ENCODE measurements around the gene FBXO38.
A peak's percentile ranks its signal among the peaks of the same experiment; 100 is the strongest.

FBXO38 gene

DNA sequence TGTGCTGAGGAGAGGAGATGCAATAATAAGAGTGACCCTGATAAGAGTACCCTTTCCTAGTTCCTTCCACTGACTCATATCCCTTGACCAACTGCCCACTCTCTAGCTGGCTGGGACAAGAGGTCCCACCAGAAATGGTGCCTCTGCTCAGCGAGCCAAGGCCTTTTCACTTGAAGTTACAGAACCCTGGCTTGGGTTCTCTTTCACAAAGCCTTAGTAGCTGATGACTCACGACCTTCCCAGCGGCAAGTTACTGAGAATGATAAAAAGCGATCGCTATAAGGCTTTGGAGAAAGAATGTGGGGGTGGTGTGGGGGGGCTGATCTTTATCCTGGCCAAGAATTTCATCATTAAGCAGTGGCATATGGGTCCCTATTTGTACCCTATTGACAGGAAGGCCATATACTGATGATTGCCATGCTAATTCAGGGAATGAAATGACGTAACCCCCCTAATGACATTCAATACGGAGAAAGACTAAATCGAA is 90.3 kb downstream of the FBXO38 start:
- no peak for DNase-seq (ENCODE audit: low read depth)

DNA sequence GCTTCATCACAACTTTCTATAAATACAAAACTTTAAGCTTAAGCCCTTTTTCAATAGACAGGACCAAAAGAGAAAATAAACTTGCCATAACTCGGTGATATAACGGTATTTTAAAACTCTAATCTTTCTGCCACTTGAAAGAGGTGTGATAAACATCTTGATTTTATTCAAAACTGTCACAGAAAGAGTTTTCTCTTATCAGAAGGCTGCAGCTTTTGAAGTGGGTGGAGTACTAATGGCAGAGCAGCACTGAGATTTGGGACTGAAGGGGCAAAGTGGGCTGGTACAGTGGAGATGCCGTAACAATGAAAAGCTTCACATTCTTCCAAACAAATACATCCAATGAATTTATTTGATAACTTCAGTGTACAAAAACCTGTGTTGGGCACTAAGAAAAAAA is 92.5 kb downstream of the FBXO38 start:
- DNase-seq (ENCODE audit: low read depth) = no peak

DNA sequence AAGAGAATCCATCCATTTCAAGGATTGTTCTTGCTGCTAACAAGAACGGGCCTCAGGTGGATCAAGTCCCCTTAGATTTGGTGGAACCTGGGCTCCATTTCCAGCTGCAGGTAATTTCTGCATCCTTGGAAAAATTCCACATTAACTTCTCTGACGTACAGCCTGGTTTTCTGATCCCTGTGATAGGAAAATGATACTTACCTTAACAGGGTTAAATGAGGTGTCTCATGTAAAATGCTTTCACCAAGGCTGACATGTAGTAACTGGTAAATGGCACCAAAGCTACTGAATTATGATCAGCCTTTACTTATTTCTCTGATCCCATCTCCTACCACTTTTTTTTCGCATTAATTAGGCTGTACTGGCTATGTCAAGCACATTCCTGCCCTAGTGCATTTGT is 93.7 kb downstream of the FBXO38 start:
- no peak for DNase-seq (ENCODE audit: low read depth)

DNA sequence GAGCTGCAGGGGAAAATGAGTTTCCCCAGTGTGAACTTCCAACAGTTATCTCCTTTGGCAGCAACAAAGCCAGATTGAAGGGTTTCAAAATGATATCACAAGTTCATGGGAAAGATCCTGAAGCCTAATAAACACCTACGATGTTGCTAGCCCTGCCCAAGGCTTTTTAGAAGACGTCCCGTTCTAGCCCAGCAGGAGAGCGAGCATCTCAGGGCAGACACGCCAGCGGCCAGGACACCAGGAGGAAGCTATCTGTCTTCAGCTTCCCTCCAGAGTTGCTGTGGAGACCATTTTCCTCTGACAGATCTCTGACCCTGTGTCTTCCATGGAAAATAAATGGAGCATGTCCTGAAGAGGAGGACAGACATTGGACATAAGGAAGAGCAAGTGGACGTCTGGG is 98.4 kb downstream of the FBXO38 start:
- DNase-seq (ENCODE audit: low read depth) = no peak

DNA sequence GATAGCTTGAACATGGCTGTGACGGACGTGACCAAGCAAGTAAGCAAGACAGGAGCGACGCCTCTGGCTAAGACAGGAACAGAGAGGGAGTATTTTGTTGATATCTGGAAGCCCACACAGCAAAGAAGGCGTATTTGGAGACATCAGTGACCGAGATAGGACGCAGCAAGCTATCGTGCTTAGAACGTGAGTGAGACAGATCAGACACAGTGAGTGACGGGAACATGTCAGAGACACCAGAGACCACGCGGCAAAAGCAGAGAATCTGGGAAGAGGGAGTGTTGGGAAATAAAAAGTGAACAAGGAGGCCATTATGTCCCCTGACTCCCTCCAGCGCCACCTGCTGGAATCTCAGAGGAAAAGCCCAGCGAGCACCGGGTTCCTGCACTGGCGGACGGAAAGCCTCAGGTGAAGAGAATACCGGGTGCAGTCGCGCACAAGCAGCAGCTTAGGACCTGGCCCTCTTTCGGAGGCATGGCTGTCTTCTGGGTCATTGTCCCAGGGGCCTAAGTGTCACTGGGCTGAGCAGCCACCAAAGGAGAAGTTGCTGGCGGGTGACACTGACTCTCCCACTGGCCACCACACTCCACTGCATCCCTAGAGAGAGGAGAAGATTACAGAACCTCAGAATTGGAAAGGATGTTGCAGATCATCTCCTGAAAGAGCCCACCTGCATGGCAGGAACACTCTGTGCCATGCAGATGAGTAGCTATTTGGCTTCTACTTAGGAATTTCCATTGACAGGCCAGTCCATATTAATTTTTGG is 99.1 kb downstream of the FBXO38 start:
- DNase-seq (ENCODE audit: low read depth) = peak; percentile 55

DNA sequence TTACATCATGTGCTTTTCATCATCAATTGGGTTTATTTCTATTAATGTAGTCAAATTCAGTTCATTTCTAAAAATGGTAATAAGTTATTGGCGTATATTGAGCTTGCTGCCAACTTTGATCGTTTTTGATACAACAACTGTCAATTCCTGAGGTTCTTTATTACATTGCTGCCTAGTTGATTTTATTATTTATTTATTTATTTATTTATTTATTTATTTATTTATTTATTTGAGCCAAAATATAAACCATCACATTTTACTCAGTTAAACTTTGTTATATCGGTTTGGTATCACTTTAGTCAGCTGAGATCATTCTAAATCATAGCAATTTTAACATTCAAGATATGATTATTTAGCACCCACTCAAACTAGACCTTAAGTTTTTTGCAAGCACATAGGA is 100.0 kb downstream of the FBXO38 start:
- DNase-seq (ENCODE audit: low read depth) = no peak

DNA sequence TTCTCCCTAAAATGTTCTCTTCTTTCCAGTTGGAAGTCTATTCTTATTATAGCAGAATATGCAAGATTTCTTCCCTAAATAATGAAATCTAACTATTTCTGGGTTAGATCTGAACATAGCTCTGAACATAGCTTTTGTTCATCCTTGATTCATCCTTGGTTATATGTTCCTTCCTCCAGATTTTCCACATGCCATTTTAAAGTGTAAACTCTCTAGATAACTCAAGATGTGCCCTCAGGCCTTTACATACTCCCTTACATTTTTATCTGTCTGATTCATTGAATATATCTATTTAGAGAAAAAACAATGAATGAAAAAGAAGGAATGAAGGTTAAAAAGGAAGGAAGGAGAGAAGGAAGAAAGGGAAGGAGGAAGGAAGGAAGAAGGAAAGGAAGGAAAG is 100.9 kb downstream of the FBXO38 start:
- DNase-seq (ENCODE audit: low read depth) = no peak

DNA sequence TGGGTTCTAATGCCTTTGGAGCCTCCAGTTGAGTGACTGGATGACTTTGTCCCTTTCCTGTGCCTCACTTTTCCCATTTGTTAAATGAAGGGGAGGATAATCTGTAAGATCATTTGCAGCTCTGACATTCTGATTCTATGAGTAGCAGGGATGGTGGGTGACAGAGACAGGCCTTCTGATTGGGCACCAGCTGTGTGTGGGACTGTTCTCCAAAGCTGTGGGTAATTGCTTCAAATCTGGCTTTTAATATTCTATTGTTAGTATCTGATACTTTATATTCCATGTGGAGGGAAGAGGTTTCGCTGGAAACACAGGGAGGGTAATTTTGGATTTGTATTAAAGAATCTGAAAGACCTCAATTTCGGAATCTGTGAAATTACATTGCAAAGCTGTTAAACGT is 102.7 kb downstream of the FBXO38 start:
- DNase-seq (ENCODE audit: low read depth) = no peak

DNA sequence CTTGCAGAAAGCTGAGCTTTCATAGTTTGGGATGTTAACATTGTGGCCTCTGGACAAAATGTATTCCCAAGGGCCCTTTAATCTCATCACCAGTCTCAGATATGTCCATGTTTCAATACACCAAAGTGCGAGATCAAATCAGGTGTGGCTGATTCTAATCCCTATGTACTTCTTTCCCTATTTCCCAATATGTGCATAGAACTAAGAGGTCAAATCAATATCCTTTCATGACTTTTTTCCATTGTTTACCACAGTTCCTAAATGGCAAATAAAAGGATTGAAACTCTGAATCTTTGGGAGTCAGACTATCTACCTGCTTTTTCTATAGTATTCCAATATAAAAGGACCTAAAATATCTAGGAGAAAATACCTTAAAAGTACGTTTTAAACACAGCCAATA is 105.0 kb downstream of the FBXO38 start:
- DNase-seq (ENCODE audit: low read depth) = no peak

DNA sequence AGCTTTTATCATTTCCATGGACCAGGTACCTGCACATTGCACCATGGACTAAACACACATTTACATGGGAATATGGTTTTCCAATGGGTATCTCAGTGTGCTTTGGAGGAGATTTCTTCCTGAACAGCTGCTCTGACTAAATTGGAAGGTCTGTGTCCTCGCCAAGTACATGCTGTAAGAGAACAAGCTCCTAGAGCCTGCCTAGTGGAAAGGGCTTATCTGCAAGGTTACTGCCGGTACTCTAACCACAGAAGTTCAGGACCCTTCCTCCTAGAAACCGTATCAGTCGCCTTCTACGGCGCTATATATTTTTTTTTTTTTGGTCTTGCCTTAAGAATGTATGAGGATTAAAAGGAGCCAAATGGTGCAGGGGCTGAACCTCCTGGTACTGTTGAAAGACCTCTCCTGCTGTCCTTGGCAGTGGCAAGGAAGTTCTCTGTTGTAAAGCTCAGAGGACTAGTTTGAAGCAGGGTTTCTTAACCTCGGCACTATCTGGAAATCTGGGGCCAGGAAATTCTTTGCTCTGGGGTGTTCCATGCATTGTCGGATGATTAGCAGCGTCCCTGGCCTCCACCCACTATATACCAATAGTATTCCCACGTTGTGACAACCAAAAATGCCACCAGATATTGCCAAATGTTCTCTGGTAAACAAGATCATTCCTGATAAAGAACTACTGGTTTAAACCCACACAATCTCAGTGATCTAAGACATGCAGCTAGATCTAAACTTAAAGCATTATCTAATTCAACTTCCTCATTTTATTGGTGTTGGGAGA is 107.4 kb downstream of the FBXO38 start:
- DNase-seq (ENCODE audit: low read depth) = no peak

DNA sequence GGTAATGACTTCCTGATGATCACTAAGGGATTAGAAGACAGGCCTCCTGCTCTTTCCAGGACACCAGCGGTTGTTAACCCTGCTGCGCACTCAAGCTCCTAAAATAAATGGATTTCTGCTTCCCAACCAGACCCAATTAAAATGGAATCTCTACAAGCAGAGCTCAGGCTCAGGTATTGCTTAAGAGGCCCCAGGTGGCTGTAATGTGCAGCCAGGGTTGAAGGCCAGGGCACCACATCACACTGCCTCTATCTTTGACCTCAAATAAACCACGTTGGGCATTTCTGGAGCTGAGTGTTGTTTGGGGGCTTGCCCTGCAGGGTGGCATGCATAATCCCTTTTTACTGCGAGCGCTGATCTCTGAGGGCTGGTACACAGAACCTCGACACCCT is 108.0 kb downstream of the FBXO38 start:
- DNase-seq (ENCODE audit: low read depth) = no peak

DNA sequence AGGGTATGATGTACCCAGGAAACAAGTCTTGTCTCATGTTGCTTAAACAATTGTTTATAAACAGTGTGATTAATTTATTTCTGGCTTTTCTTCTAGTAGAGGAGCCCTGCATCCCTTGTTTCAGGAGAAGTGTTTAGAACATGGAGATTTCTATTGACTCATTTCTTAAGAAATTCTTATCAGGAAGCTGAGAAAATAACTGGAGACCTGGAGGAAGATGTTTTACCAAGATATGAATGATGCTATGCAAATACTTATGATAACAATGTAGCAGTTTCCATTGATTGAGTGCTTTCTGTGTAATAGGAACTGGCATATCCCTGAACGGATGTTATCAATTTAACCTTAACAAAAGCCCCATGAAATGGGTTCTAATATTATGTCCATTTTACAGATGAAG is 108.6 kb downstream of the FBXO38 start:
- DNase-seq (ENCODE audit: low read depth) = no peak
